ENCODE results near the gene CYP17A1. TPM values are rescaled to one million over a fixed set of nuclear protein-coding genes. Genes with fewer than 3 reads are reported as not detected.

Gene CYP17A1
- not detected in 2 replicates for total RNA-seq
- not detected in 2 replicates for polyA plus RNA-seq
- not detected in 2 replicates for polyA plus RNA-seq (2012)
- not detected in 2 replicates for polyA minus RNA-seq (ENCODE audit: low replicate concordance)

DNA sequence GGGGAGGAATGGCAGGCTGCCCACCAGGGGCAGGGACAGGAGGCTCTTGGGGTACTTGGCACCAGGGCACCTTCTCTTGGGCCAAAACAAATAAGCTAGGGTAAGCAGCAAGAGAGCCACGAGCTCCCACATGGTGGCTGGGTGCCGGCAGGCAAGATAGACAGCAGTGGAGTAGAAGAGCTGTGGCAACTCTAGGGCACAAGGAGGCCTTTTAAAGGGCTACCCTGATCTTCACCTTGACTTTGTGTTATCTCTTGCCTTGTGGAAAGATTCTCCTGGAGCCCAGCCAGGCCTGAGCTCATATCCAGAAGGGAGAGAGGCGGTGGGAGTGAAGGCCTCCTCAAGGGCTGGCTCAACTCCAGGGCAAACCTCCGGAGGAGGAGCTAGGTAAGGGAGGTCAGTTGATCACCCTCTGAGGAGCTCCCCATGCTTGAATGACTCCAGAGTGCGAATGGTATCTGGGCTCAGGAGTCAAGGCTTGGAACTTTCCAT, at the start of gene CYP17A1:
Gene CYP17A1, minus strand, starts transcription at position 184 of the 492 bp plus-strand sequence. Its CDS starts 52 bp downstream, at position 132.
- H3K27ac ChIP-seq (ENCODE audit: insufficient read depth, low read length): no peak within 1 kb of the TSS
- no peaks in the 10 kb centered on the region for H3K36me3 ChIP-seq (ENCODE audit: control insufficient read depth, insufficient read depth, low read length)
- no peak within 1 kb of the TSS for H2AFZ ChIP-seq (ENCODE audit: low read length)
- H3K9me3 ChIP-seq (ENCODE audit: control insufficient read depth, insufficient read depth, low read depth, low read length): no peaks in the 10 kb centered on the region
- H3K27me3 ChIP-seq (ENCODE audit: control insufficient read depth, insufficient read depth, low read length): no peaks in the 10 kb centered on the region
- peak in 1 of 2 donors; percentile 13 for DNase-seq (ENCODE audit: low read depth in 2 of 2)
- H3K4me1 ChIP-seq (ENCODE audit: control insufficient read depth, extremely low read depth, insufficient read depth, low read length): no peaks in the 10 kb centered on the region
- H3K79me2 ChIP-seq (ENCODE audit: control insufficient read depth, insufficient read depth, low read length): no peaks in the 10 kb centered on the region
- H3K4me3 ChIP-seq (replicated peaks in 1 of 4; ENCODE audit: control extremely low read depth in 1 of 4, insufficient read depth in 1 of 4, low read depth in 3 of 4, low read length in 4 of 4): no peak within 1 kb of the TSS
- TF ChIP-seq CTCF (conservative IDR thresholded peaks at IDR 0.05 in 1 of 2, IDR thresholded peaks at IDR 0.05 in 1 of 2; ENCODE audit: low read depth in 1 of 2, low read length in 2 of 2): no peak
- no peak for TF ChIP-seq EZH2 (IDR thresholded peaks at IDR 0.05; ENCODE audit: low read length, missing control alignments)
- no peak within 1 kb of the TSS for H3K9ac ChIP-seq (ENCODE audit: insufficient read depth, low read length)
- H3K4me2 ChIP-seq (ENCODE audit: extremely low read depth, insufficient read depth, low read length): no peak within 1 kb of the TSS
- no peaks in the 10 kb centered on the region for H4K20me1 ChIP-seq (ENCODE audit: control insufficient read depth, extremely low read depth, insufficient read depth, low read length)

GRCh38 chr10:102880256-102880655, 43.0 kb upstream of the CYP17A1 start:
- Histone ChIP-seq H3K27ac (ENCODE audit: insufficient read depth, low read length) (no peak overlapping the region), H3K9me3 (ENCODE audit: control insufficient read depth, insufficient read depth, low read depth, low read length) (no peaks in the 10 kb centered on the region), H3K36me3 (ENCODE audit: control insufficient read depth, insufficient read depth, low read length) (no peaks in the 10 kb centered on the region), H2AFZ (ENCODE audit: low read length) (no peak overlapping the region), H3K9ac (ENCODE audit: insufficient read depth, low read length) (no peak overlapping the region), H3K79me2 (ENCODE audit: control insufficient read depth, insufficient read depth, low read length) (no peaks in the 10 kb centered on the region), H3K4me2 (ENCODE audit: extremely low read depth, insufficient read depth, low read length) (no peak overlapping the region), H3K4me1 (ENCODE audit: control insufficient read depth, extremely low read depth, insufficient read depth, low read length) (no peaks in the 10 kb centered on the region), H3K27me3 (ENCODE audit: control insufficient read depth, insufficient read depth, low read length) (no peaks in the 10 kb centered on the region), H3K4me3 (replicated peaks in 1 of 4; ENCODE audit: control extremely low read depth in 1 of 4, insufficient read depth in 1 of 4, low read depth in 3 of 4, low read length in 4 of 4) (no peak overlapping the region), H4K20me1 (ENCODE audit: control insufficient read depth, extremely low read depth, insufficient read depth, low read length) (no peaks in the 10 kb centered on the region)
- no peak for TF ChIP-seq CTCF (conservative IDR thresholded peaks at IDR 0.05 in 1 of 2, IDR thresholded peaks at IDR 0.05 in 1 of 2; ENCODE audit: low read depth in 1 of 2, low read length in 2 of 2)
- TF ChIP-seq EZH2 (IDR thresholded peaks at IDR 0.05; ENCODE audit: low read length, missing control alignments): no peak
- DNase-seq (ENCODE audit: low read depth in 2 of 2): no peak

DNA sequence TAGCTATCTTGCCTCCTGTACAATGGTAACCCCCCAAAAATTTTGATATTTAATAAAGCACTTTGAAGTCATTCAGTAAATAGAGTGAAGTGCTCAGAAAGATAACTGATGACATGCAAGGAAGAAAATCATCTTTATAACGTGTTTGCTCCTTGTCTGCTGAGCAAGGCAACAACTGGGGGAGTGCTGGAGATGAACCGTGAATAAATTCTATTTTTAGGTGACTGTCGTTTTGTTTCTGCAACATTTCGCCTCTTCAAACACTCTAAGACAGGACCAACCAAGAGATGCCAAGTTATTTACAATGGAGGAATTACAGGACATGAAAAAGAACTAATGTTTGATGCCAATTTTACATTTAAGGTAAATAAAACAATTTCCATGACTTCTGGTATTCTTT, 41.4 kb upstream of the CYP17A1 start:
- H3K9me3 ChIP-seq (ENCODE audit: control insufficient read depth, insufficient read depth, low read depth, low read length): no peaks in the 10 kb centered on the region
- H3K9ac ChIP-seq (ENCODE audit: insufficient read depth, low read length): no peak overlapping the region
- no peaks in the 10 kb centered on the region for H3K36me3 ChIP-seq (ENCODE audit: control insufficient read depth, insufficient read depth, low read length)
- H2AFZ ChIP-seq (ENCODE audit: low read length): no peak overlapping the region
- no peaks in the 10 kb centered on the region for H4K20me1 ChIP-seq (ENCODE audit: control insufficient read depth, extremely low read depth, insufficient read depth, low read length)
- H3K79me2 ChIP-seq (ENCODE audit: control insufficient read depth, insufficient read depth, low read length): no peaks in the 10 kb centered on the region
- H3K4me1 ChIP-seq (ENCODE audit: control insufficient read depth, extremely low read depth, insufficient read depth, low read length): no peaks in the 10 kb centered on the region
- no peak overlapping the region for H3K4me2 ChIP-seq (ENCODE audit: extremely low read depth, insufficient read depth, low read length)
- H3K27ac ChIP-seq (ENCODE audit: insufficient read depth, low read length): no peak overlapping the region
- H3K27me3 ChIP-seq (ENCODE audit: control insufficient read depth, insufficient read depth, low read length): no peaks in the 10 kb centered on the region
- TF ChIP-seq CTCF (conservative IDR thresholded peaks at IDR 0.05 in 1 of 2, IDR thresholded peaks at IDR 0.05 in 1 of 2; ENCODE audit: low read depth in 1 of 2, low read length in 2 of 2) (no peak), EZH2 (IDR thresholded peaks at IDR 0.05; ENCODE audit: low read length, missing control alignments) (no peak)
- DNase-seq (ENCODE audit: low read depth in 2 of 2): no peak
- H3K4me3 ChIP-seq (replicated peaks in 1 of 4; ENCODE audit: control extremely low read depth in 1 of 4, insufficient read depth in 1 of 4, low read depth in 3 of 4, low read length in 4 of 4): no peak overlapping the region

Data from fibroblast of lung (primary cell).